NT2/D1 (cell line): ENCODE results near the gene SPAAR.

ENCODE experiments used
- SUZ12 ChIP-seq: IDR thresholded peaks from 2 replicates; pipeline ENCODE4 v1.6.1; 2011; ENCODE audit not compliant: insufficient read length, insufficient read depth; ENCODE audit errors: extremely low read depth
- YY1 ChIP-seq: IDR thresholded peaks from 2 replicates; pipeline ENCODE4 v1.6.1; 2011; ENCODE audit not compliant: insufficient read length, insufficient read depth
- ZNF274 ChIP-seq: IDR thresholded peaks from 2 replicates; pipeline ENCODE4 v1.6.1; 2011; ENCODE audit warnings: mild to moderate bottlenecking, low read depth, low read length

- no peak for TF ChIP-seq YY1
- TF ChIP-seq ZNF274 = no peak
- TF ChIP-seq SUZ12 = no peak
Measured at GRCh38 chr9:35872505-35872904, 36.8 kb upstream of the SPAAR start.
